ENCODE measurements around the gene CDX1.

Gene CDX1

GRCh38 chr5:150146235-150146634 is 20.3 kb upstream of the CDX1 start:
- DNase-seq (ENCODE audit: extremely low read depth, low read depth): no peak
- TF ChIP-seq CTCF (IDR thresholded peaks at IDR 0.05; ENCODE audit: low read depth, low read length, missing control alignments): no peak
- no peak overlapping the region for H3K4me3 ChIP-seq (replicated peaks; ENCODE audit: low read depth, low read length)

- DNase-seq (ENCODE audit: extremely low read depth, low read depth): no peak
- no peak overlapping the region for H3K4me3 ChIP-seq (replicated peaks; ENCODE audit: low read depth, low read length)
- TF ChIP-seq CTCF (IDR thresholded peaks at IDR 0.05; ENCODE audit: low read depth, low read length, missing control alignments): no peak
These were observed 19.5 kb upstream of the CDX1 start for GRCh38 chr5:150146862-150147601.

GRCh38 chr5:150147670-150148069 is 18.9 kb upstream of the CDX1 start:
- DNase-seq (ENCODE audit: extremely low read depth, low read depth): no peak
- H3K4me3 ChIP-seq (replicated peaks; ENCODE audit: low read depth, low read length): no peak overlapping the region
- no peak for TF ChIP-seq CTCF (IDR thresholded peaks at IDR 0.05; ENCODE audit: low read depth, low read length, missing control alignments)

DNA sequence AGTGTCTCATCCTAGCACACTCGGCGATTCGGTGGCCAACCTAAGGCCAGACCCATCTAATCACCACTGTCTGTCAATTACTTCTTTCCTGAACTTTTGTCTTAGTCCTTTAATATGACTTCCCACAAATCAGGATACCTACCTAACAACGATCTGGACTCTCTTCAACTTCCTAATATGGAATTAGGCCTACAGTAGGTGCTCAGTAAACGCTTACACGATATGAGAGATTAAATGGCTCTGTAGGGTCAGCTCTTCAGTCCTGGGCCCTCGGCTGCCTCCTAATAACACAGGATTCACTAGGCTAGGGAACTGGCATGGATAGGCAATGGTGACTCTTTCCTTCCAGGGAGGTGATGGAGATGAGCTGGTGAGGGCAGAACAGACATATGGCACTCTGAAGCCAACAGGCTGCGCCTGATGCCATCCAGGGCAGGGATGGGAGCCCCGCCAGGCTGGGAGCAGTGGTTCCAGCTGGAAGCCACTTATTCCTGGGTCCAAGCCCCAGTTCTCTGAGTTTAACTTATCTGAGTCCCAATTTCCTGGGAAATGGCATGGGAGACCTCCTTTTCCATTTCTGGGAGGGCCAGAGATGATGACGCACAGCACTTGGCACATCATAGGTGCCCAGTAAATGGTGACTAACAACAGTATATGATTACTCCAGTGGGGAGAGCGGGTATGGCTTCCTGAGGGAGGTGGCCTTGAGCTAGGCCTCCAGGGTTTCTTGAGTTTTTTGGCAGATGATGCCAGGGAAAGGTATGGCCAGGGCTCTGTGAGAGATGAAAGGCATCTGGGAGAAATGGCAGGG is 18.3 kb upstream of the CDX1 start:
- H3K4me3 ChIP-seq (replicated peaks; ENCODE audit: low read depth, low read length): no peak overlapping the region
- no peak for DNase-seq (ENCODE audit: extremely low read depth, low read depth)
- TF ChIP-seq CTCF (IDR thresholded peaks at IDR 0.05; ENCODE audit: low read depth, low read length, missing control alignments): no peak

DNA sequence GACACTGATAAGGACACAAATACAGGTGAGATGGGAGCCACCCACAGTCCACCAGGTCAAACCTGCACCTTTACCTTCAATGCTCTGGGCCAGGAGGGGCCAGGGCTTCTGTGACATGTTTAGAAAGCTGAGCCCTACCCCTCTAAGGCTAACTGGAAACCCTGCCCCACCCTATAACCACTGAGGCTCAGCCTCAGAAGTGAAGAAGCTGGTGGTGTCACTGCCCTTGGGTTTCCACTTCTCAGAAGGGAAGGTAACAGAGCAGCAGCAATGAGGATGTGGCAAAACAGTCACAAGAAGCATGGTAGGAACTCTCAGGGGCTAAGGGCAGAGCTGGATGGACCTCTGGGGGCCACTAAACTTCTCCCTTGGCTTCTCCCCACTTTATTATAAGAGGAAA is 17.0 kb upstream of the CDX1 start:
- DNase-seq (ENCODE audit: extremely low read depth, low read depth): no peak
- no peak overlapping the region for H3K4me3 ChIP-seq (replicated peaks; ENCODE audit: low read depth, low read length)
- TF ChIP-seq CTCF (IDR thresholded peaks at IDR 0.05; ENCODE audit: low read depth, low read length, missing control alignments): no peak

GRCh38 chr5:150152636-150153462 is 13.7 kb upstream of the CDX1 start:
- TF ChIP-seq CTCF (IDR thresholded peaks at IDR 0.05; ENCODE audit: low read depth, low read length, missing control alignments): no peak
- no peak for DNase-seq (ENCODE audit: extremely low read depth, low read depth)
- peak overlapping the region; percentile 91 for H3K4me3 ChIP-seq (replicated peaks; ENCODE audit: low read depth, low read length)

Measured in HFF-Myc (cell line).